ENCODE results near the gene GEMIN7.

Gene GEMIN7

DNA sequence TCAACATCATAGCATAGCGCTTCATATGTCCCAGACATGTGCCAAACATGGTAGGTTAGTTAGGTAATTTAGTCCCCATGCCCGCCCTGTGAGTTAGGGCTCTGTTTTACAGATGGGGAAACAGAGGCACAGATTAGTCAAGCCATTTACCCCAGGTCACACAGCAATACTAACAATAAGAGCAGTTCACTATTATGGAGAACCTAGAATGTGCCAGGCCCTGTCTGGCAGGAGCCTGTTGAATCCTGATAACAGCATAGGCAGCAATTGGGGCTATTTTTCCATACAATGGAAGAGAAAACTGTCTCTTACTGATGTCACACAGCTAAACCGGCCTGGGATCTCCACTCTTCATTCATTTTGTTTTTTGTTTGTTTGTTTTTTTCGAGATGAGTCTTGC is 7.4 kb downstream of the GEMIN7 start:
- H3K36me3 ChIP-seq (replicated peaks; ENCODE audit: insufficient read depth, low read length) = 0 out of 2 replicates have a peak, but pooled peaks cover 5% of the 10 kb centered on the region
- no peaks in the 10 kb centered on the region for H4K20me1 ChIP-seq (ENCODE audit: insufficient read depth, low read length)
- H3K4me2 ChIP-seq (ENCODE audit: low read depth, low read length) = no peak overlapping the region
- DNase-seq = no peak
- no peaks in the 10 kb centered on the region for H3K9me3 ChIP-seq (replicated peaks; ENCODE audit: insufficient read depth, low read length)
- no peaks in the 10 kb centered on the region for H3K9me2 ChIP-seq (replicated peaks; ENCODE audit: insufficient read depth, low read length)
- no peak overlapping the region for H2AFZ ChIP-seq (ENCODE audit: low read length)
- H3K4me1 ChIP-seq (ENCODE audit: low read length) = peaks cover 5% of the 10 kb centered on the region; the same call in 1 of the 2 replicates
- H3K79me2 ChIP-seq (ENCODE audit: low read length) = peaks cover 38% of the 10 kb centered on the region
- H3K9ac ChIP-seq (ENCODE audit: low read length) = no peak overlapping the region
- TF ChIP-seq EZH2 (optimal IDR thresholded peaks at IDR 0.05; ENCODE audit: low read depth, low read length) (no peak), EZH2phosphoT487 (IDR thresholded peaks at IDR 0.05; ENCODE audit: low read length) (no peak), CTCF (IDR thresholded peaks at IDR 0.05; ENCODE audit: low read length) (no peak)
- H3K27me3 ChIP-seq (replicated peaks; ENCODE audit: insufficient read depth, low read length) = no peaks in the 10 kb centered on the region
- peaks cover 8% of the 10 kb centered on the region for H3F3A ChIP-seq (ENCODE audit: insufficient read depth, low read length)
- H3K27ac ChIP-seq (ENCODE audit: low read length) = no peak overlapping the region
- no peak overlapping the region for H3K4me3 ChIP-seq (ENCODE audit: low read length)

- Histone ChIP-seq H3K4me2 (ENCODE audit: low read depth, low read length) (no peak overlapping the region), H3K9me2 (replicated peaks; ENCODE audit: insufficient read depth, low read length) (no peaks in the 10 kb centered on the region), H2AFZ (ENCODE audit: low read length) (no peak overlapping the region), H3K9me3 (replicated peaks; ENCODE audit: insufficient read depth, low read length) (no peaks in the 10 kb centered on the region), H3K27ac (ENCODE audit: low read length) (no peak overlapping the region), H3K4me1 (ENCODE audit: low read length) (peaks cover 5% of the 10 kb centered on the region; the same call in 1 of the 2 replicates), H3K9ac (ENCODE audit: low read length) (no peak overlapping the region), H3K79me2 (ENCODE audit: low read length) (peaks cover 28% of the 10 kb centered on the region), H4K20me1 (ENCODE audit: insufficient read depth, low read length) (no peaks in the 10 kb centered on the region), H3K27me3 (replicated peaks; ENCODE audit: insufficient read depth, low read length) (no peaks in the 10 kb centered on the region), H3K4me3 (ENCODE audit: low read length) (no peak overlapping the region), H3K36me3 (replicated peaks; ENCODE audit: insufficient read depth, low read length) (0 out of 2 replicates have a peak, but pooled peaks cover 3% of the 10 kb centered on the region), H3F3A (ENCODE audit: insufficient read depth, low read length) (peaks cover 17% of the 10 kb centered on the region)
- no peak for DNase-seq
- TF ChIP-seq EZH2phosphoT487 (IDR thresholded peaks at IDR 0.05; ENCODE audit: low read length) = no peak
- no peak for TF ChIP-seq CTCF (IDR thresholded peaks at IDR 0.05; ENCODE audit: low read length)
- TF ChIP-seq EZH2 (optimal IDR thresholded peaks at IDR 0.05; ENCODE audit: low read depth, low read length) = no peak
Measured at GRCh38 chr19:45087531-45087930, 8.5 kb downstream of the GEMIN7 start.

DNA sequence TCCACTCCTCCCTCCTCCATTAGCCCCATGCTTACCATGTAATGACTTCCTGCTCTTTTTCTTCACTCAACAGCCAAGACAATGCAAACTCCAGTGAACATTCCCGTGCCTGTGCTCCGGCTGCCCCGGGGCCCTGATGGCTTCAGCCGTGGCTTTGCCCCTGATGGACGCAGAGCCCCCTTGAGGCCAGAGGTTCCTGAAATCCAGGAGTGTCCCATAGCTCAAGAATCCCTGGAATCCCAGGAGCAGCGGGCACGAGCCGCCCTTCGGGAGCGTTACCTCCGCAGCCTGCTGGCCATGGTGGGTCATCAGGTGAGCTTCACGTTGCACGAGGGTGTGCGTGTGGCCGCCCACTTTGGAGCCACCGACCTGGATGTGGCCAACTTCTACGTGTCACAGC is 11.0 kb downstream of the GEMIN7 start:
- no peaks in the 10 kb centered on the region for H3K9me2 ChIP-seq (replicated peaks; ENCODE audit: insufficient read depth, low read length)
- TF ChIP-seq EZH2phosphoT487 (IDR thresholded peaks at IDR 0.05; ENCODE audit: low read length) = no peak
- TF ChIP-seq EZH2 (optimal IDR thresholded peaks at IDR 0.05; ENCODE audit: low read depth, low read length) = no peak
- TF ChIP-seq CTCF (IDR thresholded peaks at IDR 0.05; ENCODE audit: low read length) = no peak
- 0 out of 2 replicates have a peak, but pooled peaks cover 3% of the 10 kb centered on the region for H3K36me3 ChIP-seq (replicated peaks; ENCODE audit: insufficient read depth, low read length)
- no peak overlapping the region for H3K27ac ChIP-seq (ENCODE audit: low read length)
- no peak overlapping the region for H2AFZ ChIP-seq (ENCODE audit: low read length)
- peaks cover 35% of the 10 kb centered on the region for H3K79me2 ChIP-seq (ENCODE audit: low read length)
- H3K4me3 ChIP-seq (ENCODE audit: low read length) = no peak overlapping the region
- H3K4me1 ChIP-seq (ENCODE audit: low read length) = peaks cover 10% of the 10 kb centered on the region
- H4K20me1 ChIP-seq (ENCODE audit: insufficient read depth, low read length) = no peaks in the 10 kb centered on the region
- no peaks in the 10 kb centered on the region for H3K27me3 ChIP-seq (replicated peaks; ENCODE audit: insufficient read depth, low read length)
- no peak for DNase-seq
- H3K9ac ChIP-seq (ENCODE audit: low read length) = no peak overlapping the region
- H3K4me2 ChIP-seq (ENCODE audit: low read depth, low read length) = no peak overlapping the region
- H3F3A ChIP-seq (ENCODE audit: insufficient read depth, low read length) = peaks cover 26% of the 10 kb centered on the region
- no peaks in the 10 kb centered on the region for H3K9me3 ChIP-seq (replicated peaks; ENCODE audit: insufficient read depth, low read length)

Measured in MM.1S (cell line).